ENCODE results near the gene CACTIN.
"Not testable (repeated sequence)": the region's sequence is repeated elsewhere in the genome, so short reads cannot be mapped to it uniquely, and the experiment has no call there.

CACTIN gene

DNA sequence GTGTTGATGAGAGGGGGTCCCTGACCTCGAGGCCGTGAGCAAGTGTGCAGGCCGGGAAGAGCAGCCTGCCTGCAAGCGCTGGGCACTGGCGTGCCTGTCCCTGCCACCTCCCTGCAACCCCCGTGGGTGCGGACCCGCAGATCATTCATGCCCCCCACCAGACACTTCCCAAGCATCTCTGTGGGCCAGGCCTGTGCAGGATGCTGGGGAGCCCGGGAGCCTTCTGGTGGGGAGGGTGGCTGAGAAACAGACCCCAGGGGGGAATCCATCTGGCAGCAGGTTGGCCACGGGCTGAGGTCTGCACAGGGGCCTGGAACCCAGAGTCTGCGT lies 18.4 kb upstream of the CACTIN start:
- no peak for DNase-seq

DNA sequence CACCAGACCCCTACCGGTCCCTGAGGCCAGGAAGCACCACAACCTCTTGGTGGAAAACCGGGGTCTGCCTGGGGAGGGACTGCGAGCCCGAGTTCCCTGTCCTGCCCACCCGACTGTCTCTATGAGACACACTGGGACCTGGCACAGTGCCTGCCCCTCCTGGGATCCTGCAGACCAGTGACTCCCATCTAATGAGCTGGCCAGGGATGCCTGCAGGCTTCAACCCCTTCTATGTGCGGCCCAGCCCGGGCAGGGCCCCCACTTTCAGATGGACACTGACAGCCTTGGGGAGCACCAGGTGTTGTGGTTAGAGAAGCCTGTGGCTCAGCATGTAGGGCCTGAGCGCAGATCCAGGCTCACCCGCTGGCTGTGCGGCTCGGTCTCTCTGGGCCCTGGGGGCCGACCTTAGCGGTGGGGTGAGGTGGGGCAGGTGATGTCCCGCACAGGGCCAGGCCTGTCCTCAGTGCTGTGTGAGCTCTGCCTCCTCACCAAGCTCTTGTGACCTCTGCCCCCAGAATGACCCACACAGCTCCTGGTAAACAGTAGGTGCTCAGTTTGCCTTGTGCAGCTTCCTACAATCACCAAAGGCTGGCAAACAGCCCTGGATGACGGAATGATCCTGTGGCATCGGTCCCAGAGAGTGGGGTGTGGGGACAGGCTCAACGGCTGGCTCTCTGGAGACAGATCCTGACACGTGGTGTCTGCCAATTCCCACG lies 17.9 kb upstream of the CACTIN start:
- no peak for DNase-seq

DNA sequence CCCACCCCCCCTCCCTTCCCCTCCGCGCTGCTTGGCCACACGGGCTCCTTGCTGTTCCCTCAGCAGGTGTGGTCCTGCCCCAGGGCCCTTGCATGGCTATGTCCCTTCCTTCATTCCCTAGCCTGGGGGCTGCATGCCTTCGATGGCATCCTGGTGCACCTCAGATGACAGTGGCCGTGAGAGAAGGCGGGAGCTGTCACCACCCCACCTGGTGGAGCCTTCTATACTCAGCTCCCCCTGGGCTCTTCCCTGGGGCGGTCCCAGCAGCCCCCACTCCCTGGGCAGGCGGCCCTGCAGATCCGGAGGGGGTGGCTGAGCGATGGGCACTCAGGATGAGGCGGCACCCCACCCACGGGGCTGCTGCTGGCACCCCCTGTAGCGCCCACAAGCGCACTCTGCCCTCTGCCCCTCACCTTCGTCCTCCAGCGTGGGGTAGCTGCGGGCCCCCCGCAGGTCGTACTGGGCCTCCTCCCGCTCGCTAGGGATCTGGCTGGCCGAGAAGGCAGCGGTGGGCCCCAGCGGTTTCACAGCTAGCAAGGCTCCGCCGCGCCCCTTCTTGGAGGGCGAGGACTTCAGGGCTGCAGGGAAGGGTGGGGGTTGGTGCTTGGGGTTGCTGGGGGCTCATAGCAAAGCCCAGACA lies 17.2 kb upstream of the CACTIN start:
- no peak for DNase-seq

DNA sequence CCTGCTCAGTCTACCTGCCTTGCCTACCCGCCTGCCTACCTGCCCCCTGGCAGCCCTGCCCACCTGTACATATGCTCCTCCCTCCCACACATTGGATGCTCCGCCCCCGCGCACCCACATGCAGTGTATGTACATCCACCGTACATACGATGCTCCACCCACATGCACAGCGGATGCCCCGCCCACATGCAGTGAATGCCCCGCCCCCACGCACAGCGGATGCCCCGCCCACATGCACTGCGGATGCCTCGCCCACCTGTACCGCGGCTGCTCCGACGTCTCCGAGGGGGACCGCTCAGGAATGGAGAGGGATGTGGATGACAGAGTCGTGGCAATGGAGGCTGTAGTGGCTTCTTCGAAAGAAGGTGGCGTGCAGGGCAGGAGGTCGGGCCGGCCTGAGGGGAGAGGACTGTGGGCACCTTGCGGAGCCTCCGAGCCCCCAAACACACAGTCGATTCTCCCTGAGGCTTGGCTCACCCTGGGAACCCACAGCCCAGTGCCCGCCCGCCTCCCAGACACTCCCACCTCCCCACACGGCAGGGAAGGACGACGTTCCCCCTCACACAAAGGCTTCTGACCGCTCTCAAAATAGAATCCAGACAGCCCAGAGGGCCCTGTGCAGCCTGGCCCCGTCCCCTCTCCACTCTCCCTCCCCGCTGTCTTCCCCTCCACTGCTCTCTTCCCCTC lies 16.5 kb upstream of the CACTIN start:
- no peak for DNase-seq

DNA sequence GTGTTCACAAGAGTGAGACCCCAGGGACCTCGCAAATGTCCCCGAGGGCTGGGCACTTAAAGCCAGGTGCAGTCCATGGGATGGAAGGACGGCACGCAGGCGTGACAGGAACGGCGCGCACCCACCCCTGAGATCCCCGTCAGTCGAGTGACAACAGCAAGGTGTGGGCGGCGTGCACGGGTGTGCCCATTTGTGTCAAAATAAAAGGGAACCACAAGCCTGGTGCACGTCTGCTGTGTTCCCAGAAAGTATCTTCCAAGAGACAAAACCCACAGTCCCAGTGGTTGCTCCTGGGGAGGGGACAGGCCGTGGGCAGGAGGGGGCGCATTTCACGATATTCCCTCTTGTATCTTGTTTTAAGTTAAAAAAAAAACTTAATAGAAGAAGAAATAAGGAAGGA lies 15.7 kb upstream of the CACTIN start:
- no peak for DNase-seq

DNA sequence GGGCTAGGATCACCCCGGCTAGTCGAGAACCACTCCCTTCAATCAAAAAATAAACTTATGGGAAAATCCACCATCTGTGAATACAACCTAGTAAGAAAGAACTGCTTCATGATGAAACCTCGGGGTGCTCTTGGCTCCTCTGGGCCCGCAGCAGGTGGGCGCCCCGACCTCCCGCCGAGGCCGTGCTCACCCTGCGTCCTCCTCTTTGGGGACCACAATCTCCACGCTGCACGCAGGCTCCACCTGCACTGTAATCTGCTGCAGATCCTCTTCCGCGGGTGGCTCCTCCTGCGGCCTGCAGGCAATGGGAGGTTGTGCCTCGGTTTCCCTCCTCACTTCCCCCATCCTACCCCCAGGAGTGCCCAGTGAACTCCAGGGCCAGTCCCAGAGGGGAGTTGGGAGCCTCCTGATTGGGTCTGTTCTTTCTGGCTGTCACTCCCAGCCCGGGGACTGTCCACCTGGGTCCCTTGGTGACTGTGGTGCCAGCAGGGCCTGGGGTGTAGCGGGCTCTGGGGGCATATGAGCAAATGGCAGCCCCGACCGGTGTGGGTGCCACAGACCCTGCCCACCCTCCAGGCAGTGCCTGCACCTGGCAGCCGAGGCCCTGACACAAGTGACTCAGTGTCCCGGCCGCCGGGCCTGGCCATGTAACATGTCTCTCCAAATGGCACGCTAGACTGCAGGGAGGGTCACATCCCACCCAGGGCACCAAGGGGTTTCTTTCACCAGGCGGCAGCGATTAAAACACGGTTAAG lies 15.1 kb upstream of the CACTIN start:
- DNase-seq: no peak

DNA sequence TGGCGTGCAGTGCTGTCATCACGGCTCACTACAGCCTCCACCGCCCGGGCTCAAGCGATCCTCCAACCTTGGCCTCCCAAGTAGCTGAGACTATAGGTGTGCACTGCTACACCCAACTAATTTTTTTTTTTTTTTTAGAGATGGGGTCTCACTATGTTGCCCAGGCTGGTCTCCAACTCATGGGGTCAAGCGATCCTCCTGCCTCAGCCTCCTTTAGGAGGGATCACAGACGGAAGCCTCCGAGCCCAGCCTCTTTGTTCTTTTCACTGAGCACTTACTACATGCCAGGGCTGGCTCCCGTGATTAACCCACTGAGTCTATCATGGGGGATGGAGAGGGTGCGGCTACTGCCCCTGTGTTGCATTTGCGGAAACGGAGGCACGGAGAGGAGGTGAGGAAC lies 12.9 kb upstream of the CACTIN start:
- DNase-seq: no peak

DNA sequence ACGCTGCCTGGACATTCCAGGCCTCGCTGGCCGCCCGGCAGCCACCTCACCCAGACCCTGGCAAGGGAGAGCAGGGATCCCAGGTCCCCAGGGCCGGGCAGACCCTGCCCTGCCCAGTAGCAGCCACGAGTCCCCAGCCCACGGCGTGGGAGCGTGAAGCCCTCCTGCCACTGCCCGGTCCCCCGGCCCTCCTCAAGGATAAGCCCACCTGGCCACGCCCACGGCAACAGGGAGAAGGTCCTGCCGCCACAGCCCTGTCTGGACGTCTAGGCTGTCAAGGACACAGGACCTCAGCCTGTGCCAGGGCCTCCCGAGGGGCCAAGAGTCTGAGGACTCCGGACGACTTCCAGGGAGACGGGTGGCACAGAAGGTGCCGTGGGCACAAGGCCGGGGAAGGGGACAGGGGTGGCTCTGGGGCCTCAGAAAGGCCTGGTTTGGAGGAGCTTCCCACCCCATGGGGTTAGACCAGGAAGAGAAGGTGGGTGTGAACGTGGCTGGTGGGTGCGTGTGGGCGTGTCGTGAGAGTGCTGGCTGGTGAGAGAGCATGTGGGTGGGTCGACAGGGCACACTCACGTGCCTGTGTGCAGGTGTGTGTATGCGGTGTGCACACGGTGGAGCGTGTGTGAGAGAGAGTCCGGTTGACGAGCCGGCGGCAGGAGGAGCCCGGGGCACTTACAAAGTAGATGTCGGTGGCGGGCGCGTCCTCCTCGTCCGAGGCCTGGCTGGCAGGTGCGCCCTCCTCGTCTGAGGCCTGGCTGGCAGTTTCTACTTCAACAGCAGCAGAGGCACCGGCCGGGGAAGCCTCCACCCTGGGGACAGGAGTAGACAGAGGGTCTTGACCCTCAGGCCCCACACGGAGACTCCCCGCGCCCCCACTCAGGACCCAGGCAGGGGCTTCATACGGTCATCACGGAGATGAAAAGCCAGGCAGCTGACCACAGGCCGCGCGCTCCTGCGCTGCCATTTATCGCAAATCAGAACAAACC lies 11.9 kb upstream of the CACTIN start:
- DNase-seq: no peak

DNA sequence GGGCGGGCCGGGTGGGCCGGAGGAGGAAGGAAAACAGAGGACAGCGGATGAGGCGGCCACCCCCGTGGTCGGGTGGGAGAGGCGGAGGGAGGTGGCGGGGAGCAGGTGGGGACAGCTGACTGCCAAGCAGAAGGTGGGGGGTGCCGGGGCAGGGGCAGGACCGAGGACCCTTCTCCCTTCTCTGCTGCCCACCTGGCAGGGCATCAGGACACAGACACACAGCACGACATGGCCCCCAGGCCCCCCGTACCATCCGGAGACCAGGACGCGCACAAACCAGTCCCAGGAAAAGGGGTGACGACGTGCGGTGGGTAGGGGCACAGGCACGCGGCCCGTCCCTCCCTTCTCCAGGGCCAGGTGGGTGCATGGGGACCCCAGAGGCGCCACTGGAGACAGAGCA lies 11.0 kb upstream of the CACTIN start:
- no peak for DNase-seq

DNA sequence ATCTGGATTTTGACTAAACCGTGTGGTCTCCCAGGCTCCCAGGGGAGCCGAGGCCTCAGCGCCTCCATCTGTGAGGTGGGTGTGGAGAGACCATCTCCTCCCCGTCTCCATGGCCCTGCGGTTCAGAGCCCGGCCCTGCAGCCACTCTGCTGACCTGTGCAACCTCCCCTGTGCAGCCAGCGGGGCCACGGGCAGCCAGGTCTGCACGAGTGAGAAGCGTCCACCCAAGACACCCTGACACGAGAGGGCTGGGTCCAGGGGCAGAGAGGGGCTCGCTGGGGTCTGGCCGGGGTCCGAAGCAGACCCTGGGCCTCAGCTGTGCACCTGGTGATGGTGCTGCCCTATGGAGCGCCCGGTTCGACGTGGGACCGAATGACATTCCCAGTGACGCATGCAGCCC lies 10.4 kb upstream of the CACTIN start:
- DNase-seq: no peak

DNA sequence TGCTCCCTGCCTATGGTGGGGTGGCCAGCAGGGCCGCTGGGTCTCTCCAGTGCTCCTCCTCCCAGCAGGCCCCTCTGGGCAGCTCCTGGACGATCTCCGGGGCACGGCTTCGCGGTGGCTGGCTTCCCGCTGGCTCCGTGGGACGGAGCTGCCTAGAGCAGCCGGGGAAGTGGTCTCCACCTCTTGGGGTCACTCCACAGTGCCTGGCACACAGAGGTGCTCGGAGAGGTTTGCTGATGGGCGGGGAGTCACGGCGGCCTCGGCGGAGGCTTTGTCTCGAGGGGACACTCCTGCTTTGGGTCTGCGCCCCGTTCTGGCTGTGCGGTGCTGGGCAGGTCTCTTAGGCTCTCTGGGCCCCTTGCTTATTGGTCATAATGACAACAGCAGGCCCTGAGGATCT lies 9.9 kb upstream of the CACTIN start:
- no peak for DNase-seq

DNA sequence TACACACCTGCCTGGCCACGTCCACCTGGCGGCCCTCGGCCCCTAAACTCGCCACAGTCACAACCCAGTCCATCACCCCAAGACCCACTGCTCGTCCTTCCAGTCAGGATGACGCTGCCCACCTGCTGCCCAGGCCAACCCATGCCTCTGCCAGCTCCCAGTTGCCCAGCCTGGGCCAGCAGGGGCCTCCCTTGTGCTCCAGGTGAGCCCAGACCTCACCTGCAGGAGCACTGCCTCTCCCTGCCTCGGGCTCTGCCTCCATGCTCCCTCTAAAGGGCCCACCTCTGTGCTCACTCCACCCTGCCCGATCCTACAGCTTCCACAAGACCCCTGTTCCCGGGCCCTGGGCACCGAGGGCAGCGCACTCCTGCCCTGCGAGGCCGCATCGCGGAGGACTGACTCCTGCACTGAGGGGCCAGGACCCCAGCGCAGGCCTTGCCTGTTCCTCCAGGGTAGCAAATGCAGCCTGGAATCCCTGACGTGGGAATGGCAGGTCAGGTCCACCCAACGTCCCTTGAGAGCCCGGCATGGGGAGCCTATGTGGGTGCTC lies 8.0 kb upstream of the CACTIN start:
- DNase-seq: no peak

DNA sequence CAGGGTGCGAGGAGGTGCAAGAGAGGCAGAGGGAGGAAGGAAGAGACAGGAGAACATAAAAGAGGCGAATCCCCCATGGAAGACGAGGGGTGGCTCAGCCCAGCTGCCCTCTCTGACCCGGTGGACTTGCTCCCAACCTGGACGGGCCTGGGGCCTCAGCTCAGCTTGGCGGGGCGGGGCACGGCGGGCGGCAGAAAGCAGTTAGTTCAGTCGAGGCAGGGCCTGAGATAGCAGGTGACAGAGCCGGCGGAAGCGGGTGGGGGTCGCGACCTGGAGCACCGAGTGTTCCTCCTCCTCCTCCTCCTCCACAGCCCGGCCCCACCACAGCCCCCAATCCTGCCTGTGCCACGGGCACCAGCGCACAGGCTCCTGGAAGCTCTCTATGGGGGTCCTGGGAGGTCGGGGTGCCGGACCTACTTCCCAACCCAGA lies 7.0 kb upstream of the CACTIN start:
- no peak for DNase-seq

DNA sequence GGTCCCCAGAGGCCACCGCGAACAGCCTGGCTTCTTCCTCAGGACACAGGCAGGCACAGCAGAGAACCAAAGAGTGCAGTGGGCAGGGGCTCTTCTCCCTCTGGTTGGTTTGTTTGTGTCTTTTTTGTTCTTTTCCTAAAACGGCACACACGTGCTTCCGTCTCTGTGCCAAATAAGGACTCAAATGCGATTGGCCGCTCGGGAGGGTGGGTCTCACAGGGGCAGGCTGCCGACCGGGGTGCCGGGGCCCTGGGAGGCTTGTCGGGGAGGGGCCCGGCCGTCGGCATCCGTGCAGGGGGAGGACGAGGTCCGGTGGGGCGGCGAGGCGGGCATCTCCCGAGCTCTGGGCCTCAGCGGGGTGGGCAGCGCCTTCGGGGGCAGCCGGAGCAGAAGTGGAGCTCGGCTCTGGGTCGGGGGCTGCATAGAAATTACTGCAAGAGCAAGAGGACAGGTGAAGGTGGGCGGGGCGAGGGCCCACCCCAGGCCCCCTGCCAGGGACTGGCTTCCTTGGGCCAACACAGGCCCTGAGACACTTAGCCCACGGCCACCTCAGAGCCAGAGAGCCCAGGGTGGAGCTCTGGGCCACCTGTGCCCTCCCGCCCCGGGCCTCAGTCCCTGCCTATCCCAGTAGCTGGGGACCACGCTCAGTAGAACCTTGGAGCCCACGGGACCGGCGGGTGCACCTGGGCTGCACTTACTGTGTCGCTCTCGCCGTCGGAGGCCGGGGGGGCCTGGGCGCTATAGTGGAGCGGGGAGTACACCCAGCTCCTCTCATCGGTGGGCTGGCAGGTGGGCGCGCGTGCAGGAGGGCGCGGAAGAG lies 6.4 kb upstream of the CACTIN start:
- no peak for DNase-seq

DNA sequence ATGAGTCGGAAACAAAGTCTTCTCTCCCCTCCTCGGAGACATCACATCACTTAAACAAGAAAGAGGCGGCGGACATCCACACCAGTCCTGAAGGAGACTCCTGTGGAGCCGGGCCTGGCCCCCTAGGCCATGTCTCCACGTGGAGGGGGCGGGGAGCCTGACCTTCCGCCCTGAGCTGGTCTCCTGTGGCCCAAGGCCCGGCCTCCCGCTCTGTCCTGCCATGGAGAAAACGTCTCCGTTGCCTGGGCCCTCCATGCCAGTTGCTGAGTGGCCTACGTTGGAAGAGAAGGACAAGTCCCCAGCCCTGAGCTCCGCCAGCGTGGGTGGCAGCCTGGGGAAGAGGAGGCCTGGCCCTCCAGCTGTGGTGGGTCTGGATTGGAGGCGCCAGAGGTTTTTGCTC lies 5.5 kb upstream of the CACTIN start:
- no peak for DNase-seq

DNA sequence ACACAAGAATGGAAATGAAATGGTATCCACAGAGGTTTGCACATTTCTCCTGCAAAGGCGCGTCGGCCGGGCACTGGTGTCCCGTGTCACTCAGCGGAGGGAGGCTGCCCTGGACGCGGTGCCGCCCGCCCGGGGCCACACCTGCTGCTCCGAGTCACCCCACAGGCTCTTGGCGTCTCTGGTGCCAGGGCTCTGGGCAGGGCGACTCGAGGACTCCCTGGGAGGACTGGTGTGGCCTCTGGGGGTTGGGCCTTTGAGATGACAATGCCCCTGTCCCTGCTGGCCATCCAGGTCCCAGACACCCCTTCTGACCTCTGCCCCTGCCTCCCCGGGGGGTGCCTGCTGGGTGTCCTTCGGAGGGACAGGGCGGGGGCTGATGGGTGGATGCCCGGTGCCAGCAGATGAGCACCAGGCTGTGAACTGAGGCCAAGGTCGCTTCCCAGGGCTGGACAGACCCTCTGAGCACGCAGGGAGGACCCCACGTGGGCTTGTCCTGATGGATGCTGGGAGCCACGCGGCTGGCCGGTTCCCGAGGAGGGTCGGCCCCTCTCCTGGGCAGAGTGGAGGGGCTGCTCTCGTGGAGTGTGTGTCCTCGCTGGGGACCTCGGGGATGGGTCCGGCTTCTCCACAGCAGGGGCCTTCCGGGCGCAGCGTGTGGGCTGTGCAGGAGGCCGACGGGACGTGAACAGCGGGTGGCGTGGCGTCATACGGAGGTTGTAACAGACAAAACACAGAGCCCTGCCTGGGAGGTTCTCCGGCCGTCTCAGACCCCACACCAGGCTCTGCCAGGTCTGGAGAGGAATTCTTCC lies 4.7 kb upstream of the CACTIN start:
- no peak for DNase-seq

DNA sequence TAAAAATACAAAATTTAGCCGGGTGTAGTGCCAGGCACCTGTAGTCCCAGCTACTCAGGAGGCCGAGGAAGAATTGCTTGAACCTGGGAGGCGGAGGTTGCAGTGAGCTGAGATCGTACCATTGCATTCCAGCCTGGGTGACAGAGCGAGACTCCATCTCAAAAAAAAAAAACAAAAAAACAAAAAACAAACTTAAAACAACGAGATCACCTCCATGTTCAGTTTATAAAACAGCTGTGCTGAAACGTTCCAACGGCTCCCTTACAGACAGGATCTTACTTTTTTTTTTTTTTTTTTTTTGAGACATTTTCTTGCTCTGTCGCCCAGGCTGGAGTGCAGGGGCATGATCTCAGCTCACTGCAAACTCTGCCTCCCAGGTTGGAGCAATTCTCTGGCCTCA lies 2.2 kb upstream of the CACTIN start:
- DNase-seq: not testable (repeated sequence)

DNA sequence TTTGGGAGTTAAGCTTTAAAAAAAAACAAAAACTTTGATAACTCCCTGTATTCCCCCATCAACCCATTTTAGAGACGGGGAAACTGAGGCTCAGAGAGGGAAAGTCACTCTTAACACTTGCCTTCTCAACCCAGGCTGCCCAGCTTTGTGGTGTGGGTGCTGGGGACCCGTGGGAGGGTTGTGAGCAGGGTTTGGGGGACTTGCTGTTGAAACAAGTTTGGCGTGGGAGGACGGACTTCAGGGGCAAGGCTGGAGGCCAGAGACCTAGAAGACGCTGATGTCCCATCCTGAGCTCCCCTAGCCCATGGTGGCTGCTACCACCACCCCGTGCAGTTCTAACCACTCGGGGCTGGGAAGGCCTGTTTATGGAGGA lies 747 bp upstream of the CACTIN start:
- no peak for DNase-seq

DNA sequence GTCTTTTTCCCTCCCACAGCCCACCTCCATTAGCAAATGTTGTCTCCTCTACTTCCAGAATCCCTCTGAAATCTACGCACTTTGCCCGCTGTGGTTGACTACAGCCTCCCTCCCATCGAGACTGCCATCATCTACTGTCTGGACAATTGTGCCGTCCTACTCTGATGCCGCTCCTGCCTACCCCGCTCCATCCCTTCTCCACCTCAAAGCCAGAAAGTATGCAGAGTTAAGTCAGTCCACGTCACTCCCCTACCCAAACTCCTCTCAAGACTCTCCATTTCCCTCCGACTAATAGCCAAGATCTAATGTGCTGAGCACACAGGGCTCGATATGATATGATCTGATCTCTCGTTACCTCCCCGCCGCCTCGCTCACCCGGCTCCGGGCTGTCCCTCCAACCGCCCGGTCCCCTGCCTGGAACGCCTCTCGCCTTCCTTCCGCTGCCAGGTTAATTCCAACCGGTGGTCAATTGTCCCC lies 556 bp downstream of the CACTIN start:
- no peak for DNase-seq

DNA sequence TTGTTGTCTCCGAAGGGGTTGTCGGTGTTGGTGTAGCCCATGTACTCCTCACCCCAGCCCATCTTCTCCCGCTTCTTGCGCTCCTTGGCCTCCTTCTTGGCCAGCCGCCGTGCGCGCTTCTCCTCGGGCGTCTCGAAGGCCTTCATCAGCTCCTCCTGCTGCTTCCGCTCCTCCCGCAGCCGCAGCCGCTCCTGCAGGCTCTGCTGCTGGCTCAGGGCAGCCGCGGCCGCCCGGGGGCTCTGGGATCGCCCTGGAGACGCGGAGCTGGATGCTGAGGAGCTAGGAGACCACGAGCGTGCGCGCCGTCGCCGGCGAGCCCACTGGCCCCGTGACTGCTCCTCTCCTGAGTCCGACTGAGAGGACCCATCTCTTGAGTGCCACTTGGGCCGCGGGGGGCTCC lies 2.9 kb downstream of the CACTIN start:
- no peak for DNase-seq

All from NCI-H1417 treated with DMSO at 0.1 percent for 48 hours (cell line).